GM21576 (cell line): ENCODE measurements around the gene FAR2.
"Not testable (repeated sequence)": the region's sequence is repeated elsewhere in the genome, so short reads cannot be mapped to it uniquely, and the experiment has no call there.

ENCODE experiments used
- ATAC-seq: cut with Tn5 transposase; IDR thresholded peaks from one replicate; pipeline ENCODE4 v1.9.1; 2021; ENCODE audit warnings: mild to moderate bottlenecking, moderate library complexity; ENCODE audit not compliant: unreplicated experiment

The FAR2 gene

GRCh38 chr12:29316752-29317151, 167.7 kb downstream of the FAR2 start:
- no peak for ATAC-seq

GRCh38 chr12:29317556-29318363, 168.7 kb downstream of the FAR2 start:
- peak; percentile 100 for ATAC-seq

- no peak for ATAC-seq
Observed at GRCh38 chr12:29320295-29321085, 171.4 kb downstream of the FAR2 start.

- no peak for ATAC-seq
Observed at GRCh38 chr12:29322157-29322556, 173.1 kb downstream of the FAR2 start.

- ATAC-seq, result no peak
Observed at GRCh38 chr12:29329411-29329810, 180.3 kb downstream of the FAR2 start.

- ATAC-seq, result no peak
Observed at GRCh38 chr12:29333178-29333577, 184.1 kb downstream of the FAR2 start.

GRCh38 chr12:29334937-29335336, 185.9 kb downstream of the FAR2 start:
- ATAC-seq, result no peak

- ATAC-seq, result no peak
Observed at GRCh38 chr12:29337325-29337724, 188.2 kb downstream of the FAR2 start.

GRCh38 chr12:29343022-29343799, 194.1 kb downstream of the FAR2 start:
- no peak for ATAC-seq

- no peak for ATAC-seq
Observed at GRCh38 chr12:29346769-29347421, 197.8 kb downstream of the FAR2 start.

GRCh38 chr12:29350080-29350479, 201.0 kb downstream of the FAR2 start:
- ATAC-seq, result no peak

GRCh38 chr12:29354954-29355353, 205.9 kb downstream of the FAR2 start:
- no peak for ATAC-seq

- ATAC-seq, result no peak
Observed at GRCh38 chr12:29365091-29365490, 216.0 kb downstream of the FAR2 start.

GRCh38 chr12:29374012-29374411, 224.9 kb downstream of the FAR2 start:
- ATAC-seq, result no peak

GRCh38 chr12:29374913-29375312, 225.8 kb downstream of the FAR2 start:
- ATAC-seq, result no peak

- no peak for ATAC-seq
Observed at GRCh38 chr12:29376118-29376517, 227.0 kb downstream of the FAR2 start.

- ATAC-seq, result peak; percentile 98
Observed at GRCh38 chr12:29380536-29381523, 231.8 kb downstream of the FAR2 start, which contains the start of gene ERGIC2. ERGIC2 (minus strand) TSS chr12:29381172; CDS start chr12:29371633, 9,539 bp downstream.

GRCh38 chr12:29382251-29382650, 233.2 kb downstream of the FAR2 start:
- ATAC-seq, result no peak

GRCh38 chr12:29385194-29385593, 236.1 kb downstream of the FAR2 start:
- not testable (repeated sequence) for ATAC-seq
